B cell (primary cell): Measurements from ENCODE around the gene FOXP4. TPM values are rescaled to one million over a fixed set of nuclear protein-coding genes. Genes with fewer than 3 reads are reported as not detected.

ENCODE experiments used
- ATAC-seq: fragments of 200-7000 bp; cut with Tn5 transposase; one replicate; pipeline ENCODE4 v1.10.0; 2021; ENCODE audit warnings: low read depth, mild to moderate bottlenecking, moderate number of reproducible peaks, moderate library complexity
- CTCF ChIA-PET: fragments of 350-600 bp; sonication (Branson Sonifier 250); formaldehyde crosslinking; loops from one replicate; lab custom pipeline; 2021; ENCODE audit warnings: antibody characterized with exemption, inconsistent platforms; lab: Charles Lee
- POLR2A ChIA-PET: fragments of 350-600 bp; sonication (Branson Sonifier 250); formaldehyde crosslinking; loops from one replicate; lab custom pipeline; 2021; ENCODE audit warnings: antibody characterized with exemption; lab: Charles Lee
- DNase-seq: peaks from one replicate; pipeline ENCODE4 v3.0.0; 2013
- H2AFZ ChIP-seq: 2 replicates; pipeline ENCODE4 v1.6.1; 2012; ENCODE audit warnings: mild to moderate bottlenecking, low read depth, low read length; ENCODE audit not compliant: insufficient read depth, poor library complexity, severe bottlenecking
- H3K27ac ChIP-seq, 2 donors: 1 replicate in 1 of 2; 2 replicates in 1 of 2; pipeline ENCODE4 v1.5.1; 2012 to 2013; ENCODE audit warnings: low read length in 2 of 2, mild to moderate bottlenecking in 2 of 2, moderate library complexity in 1 of 2
- H3K27me3 ChIP-seq, 4 experiments: fragments of 200-600 bp in 1 of 4; sonication (generic) in 1 of 4; replicated peaks in 1 of 4; 1 replicate in 2 of 4; 2 replicates in 2 of 4; pipeline versions ENCODE4 v1.6.1 to v1.7.0; 2013 to 2016; ENCODE audit warnings: low read length in 3 of 4, mild to moderate bottlenecking in 2 of 4, mixed read lengths in 1 of 4, moderate library complexity in 1 of 4; ENCODE audit not compliant: insufficient read depth in 4 of 4, control insufficient read depth in 3 of 4; ENCODE audit errors: control extremely low read depth in 1 of 4
- H3K36me3 ChIP-seq, 2 experiments: replicated peaks in 1 of 2; 1 replicate in 1 of 2; 2 replicates in 1 of 2; pipeline versions ENCODE4 v1.6.1 to v1.7.1; 2013; ENCODE audit warnings: low read length in 1 of 2; ENCODE audit not compliant: insufficient read depth in 2 of 2, control insufficient read depth in 1 of 2; ENCODE audit errors: control extremely low read depth in 1 of 2, extremely low read depth in 1 of 2
- H3K4me1 ChIP-seq, 2 donors: fragments of 200-600 bp in 1 of 2; sonication (generic) in 1 of 2; 1 replicate in 1 of 2; 2 replicates in 1 of 2; pipeline versions ENCODE4 v1.5.1 to v1.6.1; 2013 to 2017; ENCODE audit warnings: low read length in 2 of 2; ENCODE audit not compliant: control insufficient read depth in 2 of 2, insufficient read depth in 2 of 2
- H3K4me2 ChIP-seq: replicated peaks from 2 replicates; pipeline ENCODE3; 2012; ENCODE audit warnings: mild to moderate bottlenecking, low read depth, low read length; ENCODE audit not compliant: poor library complexity, severe bottlenecking
- H3K4me3 ChIP-seq, 5 experiments: fragments of 200-600 bp in 1 of 5; sonication (generic) in 1 of 5; 1 replicate in 3 of 5; 2 replicates in 2 of 5; pipeline versions ENCODE4 v1.5.1 to v1.7.0; 2011 to 2016; ENCODE audit warnings: low read length in 4 of 5, mild to moderate bottlenecking in 4 of 5, low read depth in 2 of 5, control low read depth in 1 of 5, moderate library complexity in 1 of 5; ENCODE audit not compliant: insufficient read depth in 1 of 5; ENCODE audit errors: control extremely low read depth in 1 of 5, extremely low read depth in 1 of 5
- H3K79me2 ChIP-seq: fragments of 200-600 bp; sonication (generic); one replicate; pipeline ENCODE4 v1.6.0; 2016; ENCODE audit warnings: low read length; ENCODE audit not compliant: control insufficient read depth, insufficient read depth
- H3K9ac ChIP-seq: fragments of 200-600 bp; sonication (generic); 2 replicates; pipeline ENCODE4 v1.6.1; 2017; ENCODE audit warnings: mild to moderate bottlenecking, low read length, moderate library complexity
- H3K9me3 ChIP-seq, 3 donors: one replicate each; pipeline versions ENCODE4 v1.6.1 to v1.7.1; 2013; ENCODE audit warnings: low read length in 2 of 3; ENCODE audit not compliant: control insufficient read depth in 2 of 3, insufficient read depth in 1 of 3; ENCODE audit errors: control extremely low read depth in 1 of 3
- H4K20me1 ChIP-seq: 2 replicates; pipeline ENCODE4 v1.6.0; 2012; ENCODE audit warnings: mild to moderate bottlenecking, low read length; ENCODE audit not compliant: insufficient read depth, control insufficient read depth, poor library complexity, severe bottlenecking
- H3K27ac Mint-ChIP-seq: one replicate; pipeline ENCODE4 v1.8.0; 2021; ENCODE audit warnings: mixed read lengths
- H3K27me3 Mint-ChIP-seq: one replicate; pipeline ENCODE4 v1.8.0; 2021; ENCODE audit warnings: mixed read lengths
- H3K4me1 Mint-ChIP-seq: one replicate; pipeline ENCODE4 v1.8.0; 2021; ENCODE audit warnings: mixed read lengths
- H3K4me3 Mint-ChIP-seq: one replicate; pipeline ENCODE4 v1.8.0; 2021; ENCODE audit warnings: mixed read lengths
- H3K9me3 Mint-ChIP-seq: one replicate; pipeline ENCODE4 v1.8.0; 2022; ENCODE audit warnings: mixed read lengths; ENCODE audit not compliant: insufficient read depth
- EZH2 ChIP-seq: IDR thresholded peaks from 2 replicates; pipeline ENCODE4 v1.6.1; 2012; ENCODE audit warnings: borderline replicate concordance, low read depth, mild to moderate bottlenecking, moderate library complexity, low read length; ENCODE audit not compliant: insufficient read depth, poor library complexity, severe bottlenecking
- WGBS: methylation state at CpG from one replicate; pipeline ENCODE4 v1.1.5; 2013; ENCODE audit warnings: missing lambda C conversion rate; ENCODE audit not compliant: insufficient coverage; 5-methylcytosine and 5-hydroxymethylcytosine counted together
- intact Hi-C: fragments of 100-400 bp; cut with micrococcal nuclease; formaldehyde crosslinking; loops from one replicate; pipeline ENCODE4 v1.10.0; 2022
- polyA plus RNA-seq: library from polyadenylated mRNA; depleted of rRNA; stranded (reverse); fragments of >200 nt; gene quantifications from 2 replicates; pipeline ENCODE4 v1.2.3, GENCODE V29; 2012
- total RNA-seq, 2 donors: library from RNA; stranded (reverse); fragments of 120-200 nt in 1 of 2; gene quantifications; 1 replicate in 1 of 2; 2 replicates in 1 of 2; pipeline versions ENCODE4 v1.2.3 to v1.2.4, GENCODE V29; 2013 to 2022
- TF ChIP-seq, protein P1 (sequence below): fragments of 200-600 bp; IDR thresholded peaks from one replicate; pipeline ENCODE4 v1.8.0; 2022; ENCODE audit warnings: antibody characterized with exemption, mild to moderate bottlenecking

FOXP4 gene
- total and polyA plus RNA-seq, 2 donors (not counting 1 experiment from before 2014, with no cell fraction given) = 17.0 to 38.7 TPM

DNA sequence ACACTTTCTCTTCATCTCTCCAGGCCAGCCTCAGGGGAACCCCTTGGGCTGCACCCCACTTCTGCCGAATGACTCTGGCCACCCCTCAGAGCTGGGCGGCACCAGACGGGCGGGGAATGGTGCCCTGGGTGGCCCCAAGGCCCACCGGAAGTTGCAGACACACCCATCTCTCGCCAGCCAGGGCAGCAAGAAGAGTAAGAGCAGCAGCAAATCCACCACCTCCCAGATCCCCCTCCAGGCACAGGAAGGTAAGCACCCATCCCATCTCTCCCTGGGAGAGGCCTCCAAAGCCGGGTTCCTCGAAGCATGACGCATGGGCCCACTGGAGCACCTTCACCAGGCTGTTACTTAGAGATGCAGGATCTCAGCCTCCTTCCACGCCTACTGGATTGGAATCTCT is 103.4 kb downstream of the FOXP4 start:
- H3K4me3 ChIP-seq = no peak overlapping the region
- H3K27me3 ChIP-seq = peaks cover 0 to 16% (median 0%) of the 10 kb centered on the region in 4 experiments
- ChIA-PET CTCF (no interaction called here), POLR2A (no interaction called here)
- no peaks in the 10 kb centered on the region for H3K36me3 ChIP-seq
- no peak for ATAC-seq
- no peak overlapping the region for H3K4me3 Mint-ChIP-seq
- no peak overlapping the region for H3K27ac Mint-ChIP-seq
- TF ChIP-seq, protein P1, sequence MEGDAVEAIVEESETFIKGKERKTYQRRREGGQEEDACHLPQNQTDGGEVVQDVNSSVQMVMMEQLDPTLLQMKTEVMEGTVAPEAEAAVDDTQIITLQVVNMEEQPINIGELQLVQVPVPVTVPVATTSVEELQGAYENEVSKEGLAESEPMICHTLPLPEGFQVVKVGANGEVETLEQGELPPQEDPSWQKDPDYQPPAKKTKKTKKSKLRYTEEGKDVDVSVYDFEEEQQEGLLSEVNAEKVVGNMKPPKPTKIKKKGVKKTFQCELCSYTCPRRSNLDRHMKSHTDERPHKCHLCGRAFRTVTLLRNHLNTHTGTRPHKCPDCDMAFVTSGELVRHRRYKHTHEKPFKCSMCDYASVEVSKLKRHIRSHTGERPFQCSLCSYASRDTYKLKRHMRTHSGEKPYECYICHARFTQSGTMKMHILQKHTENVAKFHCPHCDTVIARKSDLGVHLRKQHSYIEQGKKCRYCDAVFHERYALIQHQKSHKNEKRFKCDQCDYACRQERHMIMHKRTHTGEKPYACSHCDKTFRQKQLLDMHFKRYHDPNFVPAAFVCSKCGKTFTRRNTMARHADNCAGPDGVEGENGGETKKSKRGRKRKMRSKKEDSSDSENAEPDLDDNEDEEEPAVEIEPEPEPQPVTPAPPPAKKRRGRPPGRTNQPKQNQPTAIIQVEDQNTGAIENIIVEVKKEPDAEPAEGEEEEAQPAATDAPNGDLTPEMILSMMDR = no peak
- TF ChIP-seq EZH2 = no peak
- no peaks in the 10 kb centered on the region for H4K20me1 ChIP-seq
- H3K4me1 Mint-ChIP-seq = no peaks in the 10 kb centered on the region
- intact Hi-C loops = no loop called here
- H3K9me3 Mint-ChIP-seq = no peaks in the 10 kb centered on the region
- H3K4me2 ChIP-seq = no peak overlapping the region
- H3K9ac ChIP-seq = no peak overlapping the region
- H3K4me1 ChIP-seq = no peaks in the 10 kb centered on the region
- DNase-seq = no peak
- H3K27me3 Mint-ChIP-seq = peaks cover 12% of the 10 kb centered on the region
- H3K79me2 ChIP-seq = no peaks in the 10 kb centered on the region
- no peak overlapping the region for H2AFZ ChIP-seq
- no peaks in the 10 kb centered on the region for H3K9me3 ChIP-seq
- WGBS = 79% methylated on average over 10 of the region's 10 CpGs
- H3K27ac ChIP-seq = no peak overlapping the region

DNA sequence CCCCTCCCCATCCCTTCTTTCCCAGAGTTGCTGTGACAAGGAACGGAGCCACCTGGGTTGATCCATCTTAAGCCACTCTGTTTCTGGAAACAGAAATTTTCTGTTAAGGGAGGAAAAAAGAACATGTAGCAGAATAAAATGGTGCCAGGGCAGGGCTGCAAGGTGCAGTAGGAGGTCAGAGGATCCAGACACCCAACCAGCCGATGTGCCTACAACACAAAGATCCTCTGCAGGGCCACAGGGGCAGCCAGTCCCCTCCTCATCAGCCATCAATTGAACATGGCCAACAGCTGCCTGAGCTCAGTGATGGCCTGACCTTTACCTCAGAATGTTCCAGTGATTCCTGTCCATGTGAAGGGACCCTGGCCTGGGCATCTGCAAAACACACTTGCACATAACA is 103.9 kb downstream of the FOXP4 start:
- CTCF ChIA-PET = no interaction called here

More for the DNA sequence above, 103.9 kb downstream of the FOXP4 start:
- Mint-ChIP-seq H3K4me3 (no peak overlapping the region), H3K4me1 (no peaks in the 10 kb centered on the region), H3K9me3 (no peaks in the 10 kb centered on the region), H3K27ac (no peak overlapping the region), H3K27me3 (peaks cover 16% of the 10 kb centered on the region)
- Histone ChIP-seq H3K36me3 (no peaks in the 10 kb centered on the region), H3K4me2 (no peak overlapping the region), H3K79me2 (no peaks in the 10 kb centered on the region), H3K4me3 (no peak overlapping the region), H4K20me1 (no peaks in the 10 kb centered on the region), H3K27me3 (peaks cover 0 to 16% (median 0%) of the 10 kb centered on the region in 4 experiments), H2AFZ (no peak overlapping the region), H3K27ac (no peak overlapping the region), H3K4me1 (no peaks in the 10 kb centered on the region), H3K9ac (no peak overlapping the region), H3K9me3 (no peaks in the 10 kb centered on the region)
- no peak for TF ChIP-seq EZH2
- TF ChIP-seq, protein P1 = no peak
- WGBS = 100% methylated on average over 1 of the region's 2 CpGs
- POLR2A ChIA-PET = no interaction called here
- intact Hi-C loops = no loop called here
- no peak for ATAC-seq
- DNase-seq = no peak
